ENCODE data around the gene BRD9. TPM values are rescaled to one million over a fixed set of nuclear protein-coding genes. Genes with fewer than 3 reads are reported as not detected.
A peak's percentile ranks its signal among the peaks of the same experiment; 100 is the strongest.

BRD9 gene
- total RNA-seq, 1 donor = 35.8 TPM

GRCh38 chr5:861442-862366, 30.9 kb downstream of the BRD9 start:
- no peak for TF ChIP-seq CTCF (IDR thresholded peaks at IDR 0.05; ENCODE audit: extremely low read depth, low read depth, low read length)

GRCh38 chr5:860506-861150, 32.0 kb downstream of the BRD9 start:
- TF ChIP-seq CTCF (IDR thresholded peaks at IDR 0.05; ENCODE audit: extremely low read depth, low read depth, low read length) = no peak
- Histone ChIP-seq H3K9me3 (ENCODE audit: low read depth, low read length) (no peaks in the 10 kb centered on the region), H3K27ac (ENCODE audit: low read depth, low read length) (no peak overlapping the region), H2AFZ (ENCODE audit: low read length) (no peak overlapping the region), H3K36me3 (ENCODE audit: insufficient read depth, low read length) (peaks cover 25% of the 10 kb centered on the region), H3K4me2 (ENCODE audit: insufficient read depth, low read length) (no peak overlapping the region), H3K27me3 (ENCODE audit: insufficient read depth, low read length) (no peaks in the 10 kb centered on the region), H3K4me1 (ENCODE audit: insufficient read depth, low read length) (no peaks in the 10 kb centered on the region), H3K4me3 (ENCODE audit: insufficient read depth, low read length) (no peak overlapping the region), H3K79me2 (ENCODE audit: insufficient read depth, low read length) (no peaks in the 10 kb centered on the region), H4K20me1 (ENCODE audit: insufficient read depth, low read length) (peaks cover 10% of the 10 kb centered on the region)
- DNase-seq (ENCODE audit: insufficient read length, low spot score, missing footprints) = peak; percentile 56

More at GRCh38 chr5:861442-862366, 30.9 kb downstream of the BRD9 start:
- Histone ChIP-seq H4K20me1 (ENCODE audit: insufficient read depth, low read length) (peaks cover 12% of the 10 kb centered on the region), H3K4me1 (ENCODE audit: insufficient read depth, low read length) (no peaks in the 10 kb centered on the region), H3K4me3 (ENCODE audit: insufficient read depth, low read length) (no peak overlapping the region), H3K27ac (ENCODE audit: low read depth, low read length) (no peak overlapping the region), H3K36me3 (ENCODE audit: insufficient read depth, low read length) (peaks cover 27% of the 10 kb centered on the region), H3K4me2 (ENCODE audit: insufficient read depth, low read length) (no peak overlapping the region), H3K27me3 (ENCODE audit: insufficient read depth, low read length) (no peaks in the 10 kb centered on the region), H3K79me2 (ENCODE audit: insufficient read depth, low read length) (no peaks in the 10 kb centered on the region), H3K9me3 (ENCODE audit: low read depth, low read length) (no peaks in the 10 kb centered on the region), H2AFZ (ENCODE audit: low read length) (no peak overlapping the region)
- DNase-seq (ENCODE audit: insufficient read length, low spot score, missing footprints) = no peak

- Histone ChIP-seq H3K36me3 (ENCODE audit: insufficient read depth, low read length) (peaks cover 17% of the 10 kb centered on the region), H2AFZ (ENCODE audit: low read length) (no peak overlapping the region), H3K9me3 (ENCODE audit: low read depth, low read length) (no peaks in the 10 kb centered on the region), H3K27me3 (ENCODE audit: insufficient read depth, low read length) (no peaks in the 10 kb centered on the region), H3K4me2 (ENCODE audit: insufficient read depth, low read length) (no peak overlapping the region), H4K20me1 (ENCODE audit: insufficient read depth, low read length) (peaks cover 8% of the 10 kb centered on the region), H3K27ac (ENCODE audit: low read depth, low read length) (no peak overlapping the region), H3K4me3 (ENCODE audit: insufficient read depth, low read length) (no peak overlapping the region), H3K79me2 (ENCODE audit: insufficient read depth, low read length) (no peaks in the 10 kb centered on the region), H3K4me1 (ENCODE audit: insufficient read depth, low read length) (no peaks in the 10 kb centered on the region)
- no peak for TF ChIP-seq CTCF (IDR thresholded peaks at IDR 0.05; ENCODE audit: extremely low read depth, low read depth, low read length)
- DNase-seq (ENCODE audit: insufficient read length, low spot score, missing footprints) = peak; percentile 67
Measured at GRCh38 chr5:859798-860296, 32.8 kb downstream of the BRD9 start.

GRCh38 chr5:859391-859790, 33.2 kb downstream of the BRD9 start:
- no peak overlapping the region for H3K4me3 ChIP-seq (ENCODE audit: insufficient read depth, low read length)
- no peak overlapping the region for H2AFZ ChIP-seq (ENCODE audit: low read length)
- H3K4me1 ChIP-seq (ENCODE audit: insufficient read depth, low read length) = no peaks in the 10 kb centered on the region
- peaks cover 14% of the 10 kb centered on the region for H3K36me3 ChIP-seq (ENCODE audit: insufficient read depth, low read length)
- peaks cover 8% of the 10 kb centered on the region for H4K20me1 ChIP-seq (ENCODE audit: insufficient read depth, low read length)
- no peaks in the 10 kb centered on the region for H3K79me2 ChIP-seq (ENCODE audit: insufficient read depth, low read length)
- peak; percentile 79 for DNase-seq (ENCODE audit: insufficient read length, low spot score, missing footprints)
- H3K9me3 ChIP-seq (ENCODE audit: low read depth, low read length) = no peaks in the 10 kb centered on the region
- H3K4me2 ChIP-seq (ENCODE audit: insufficient read depth, low read length) = no peak overlapping the region
- H3K27me3 ChIP-seq (ENCODE audit: insufficient read depth, low read length) = no peaks in the 10 kb centered on the region
- no peak overlapping the region for H3K27ac ChIP-seq (ENCODE audit: low read depth, low read length)
- TF ChIP-seq CTCF (IDR thresholded peaks at IDR 0.05; ENCODE audit: extremely low read depth, low read depth, low read length) = no peak
